GM12801 (cell line): Measurements from ENCODE around the gene RPH3AL.

ENCODE experiments used
- TF ChIP-seq, protein P1 (sequence below): IDR thresholded peaks from one replicate; pipeline ENCODE4 v1.5.1; 2011; ENCODE audit warnings: control low read depth; ENCODE audit not compliant: insufficient read length; ENCODE audit errors: extremely low read depth

The RPH3AL gene

DNA sequence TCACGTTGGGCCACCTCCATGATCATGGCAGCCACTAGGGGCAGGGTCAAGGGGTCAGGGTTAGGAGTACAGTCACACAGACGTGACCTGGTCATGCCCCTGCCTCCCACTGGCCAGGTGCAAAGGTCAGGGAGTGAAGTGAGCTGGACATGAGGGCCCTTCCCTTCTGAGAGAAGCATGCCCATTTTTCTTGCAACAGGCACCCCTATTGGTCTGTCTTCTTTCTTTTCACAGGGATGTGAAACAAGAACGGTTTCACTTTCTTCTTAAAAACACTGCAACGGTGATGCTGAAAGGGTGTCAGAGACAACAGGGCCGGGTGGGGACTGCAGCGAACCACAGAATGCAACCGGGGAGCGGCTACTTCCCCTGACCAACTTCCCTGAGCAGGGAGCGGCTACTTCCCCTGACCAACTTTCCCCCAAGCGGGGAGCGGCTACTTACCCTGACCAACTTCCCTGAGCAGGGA, 119.1 kb downstream of the RPH3AL start:
- TF ChIP-seq, protein P1, sequence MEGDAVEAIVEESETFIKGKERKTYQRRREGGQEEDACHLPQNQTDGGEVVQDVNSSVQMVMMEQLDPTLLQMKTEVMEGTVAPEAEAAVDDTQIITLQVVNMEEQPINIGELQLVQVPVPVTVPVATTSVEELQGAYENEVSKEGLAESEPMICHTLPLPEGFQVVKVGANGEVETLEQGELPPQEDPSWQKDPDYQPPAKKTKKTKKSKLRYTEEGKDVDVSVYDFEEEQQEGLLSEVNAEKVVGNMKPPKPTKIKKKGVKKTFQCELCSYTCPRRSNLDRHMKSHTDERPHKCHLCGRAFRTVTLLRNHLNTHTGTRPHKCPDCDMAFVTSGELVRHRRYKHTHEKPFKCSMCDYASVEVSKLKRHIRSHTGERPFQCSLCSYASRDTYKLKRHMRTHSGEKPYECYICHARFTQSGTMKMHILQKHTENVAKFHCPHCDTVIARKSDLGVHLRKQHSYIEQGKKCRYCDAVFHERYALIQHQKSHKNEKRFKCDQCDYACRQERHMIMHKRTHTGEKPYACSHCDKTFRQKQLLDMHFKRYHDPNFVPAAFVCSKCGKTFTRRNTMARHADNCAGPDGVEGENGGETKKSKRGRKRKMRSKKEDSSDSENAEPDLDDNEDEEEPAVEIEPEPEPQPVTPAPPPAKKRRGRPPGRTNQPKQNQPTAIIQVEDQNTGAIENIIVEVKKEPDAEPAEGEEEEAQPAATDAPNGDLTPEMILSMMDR: no peak

DNA sequence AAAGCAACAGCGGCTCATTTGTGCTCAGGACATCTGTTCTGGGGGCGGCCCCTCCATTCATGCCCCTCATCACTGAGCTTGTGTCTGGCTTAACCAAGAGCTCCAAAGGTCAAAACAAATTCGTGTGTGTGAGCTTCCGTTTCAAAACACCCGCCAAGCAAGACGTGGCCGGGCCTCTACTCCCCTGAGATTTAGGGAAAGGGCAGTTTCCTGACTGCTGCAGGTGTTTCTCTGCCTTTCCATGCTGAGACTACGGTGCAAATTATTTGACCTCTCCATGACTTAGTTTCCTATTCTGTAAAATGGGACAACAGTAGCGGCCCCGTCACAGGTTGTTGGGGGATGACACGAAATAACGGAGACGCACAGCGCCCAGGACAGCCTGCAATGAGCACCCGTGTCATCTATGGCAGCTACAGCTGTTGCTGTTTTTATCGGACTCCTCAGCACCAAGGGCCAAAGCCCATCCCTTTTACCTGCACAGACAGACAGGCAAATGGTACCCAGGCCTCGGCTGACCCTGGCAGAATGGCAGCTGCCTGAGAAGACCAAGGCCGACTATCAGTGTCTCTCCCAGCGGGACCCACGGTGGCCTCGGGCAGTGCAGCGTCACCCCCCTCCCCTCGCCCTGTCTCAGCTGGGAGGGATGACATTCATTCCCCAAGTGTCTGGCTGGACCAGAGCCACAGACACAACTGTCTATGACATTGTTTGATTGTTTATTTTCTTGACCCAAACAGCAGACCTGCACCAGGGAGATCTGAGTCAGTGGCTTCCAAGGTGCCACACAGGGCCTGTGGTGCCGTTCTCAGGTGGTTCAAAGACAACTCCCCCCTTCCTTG, 120.4 kb downstream of the RPH3AL start:
- TF ChIP-seq, protein P1: no peak

DNA sequence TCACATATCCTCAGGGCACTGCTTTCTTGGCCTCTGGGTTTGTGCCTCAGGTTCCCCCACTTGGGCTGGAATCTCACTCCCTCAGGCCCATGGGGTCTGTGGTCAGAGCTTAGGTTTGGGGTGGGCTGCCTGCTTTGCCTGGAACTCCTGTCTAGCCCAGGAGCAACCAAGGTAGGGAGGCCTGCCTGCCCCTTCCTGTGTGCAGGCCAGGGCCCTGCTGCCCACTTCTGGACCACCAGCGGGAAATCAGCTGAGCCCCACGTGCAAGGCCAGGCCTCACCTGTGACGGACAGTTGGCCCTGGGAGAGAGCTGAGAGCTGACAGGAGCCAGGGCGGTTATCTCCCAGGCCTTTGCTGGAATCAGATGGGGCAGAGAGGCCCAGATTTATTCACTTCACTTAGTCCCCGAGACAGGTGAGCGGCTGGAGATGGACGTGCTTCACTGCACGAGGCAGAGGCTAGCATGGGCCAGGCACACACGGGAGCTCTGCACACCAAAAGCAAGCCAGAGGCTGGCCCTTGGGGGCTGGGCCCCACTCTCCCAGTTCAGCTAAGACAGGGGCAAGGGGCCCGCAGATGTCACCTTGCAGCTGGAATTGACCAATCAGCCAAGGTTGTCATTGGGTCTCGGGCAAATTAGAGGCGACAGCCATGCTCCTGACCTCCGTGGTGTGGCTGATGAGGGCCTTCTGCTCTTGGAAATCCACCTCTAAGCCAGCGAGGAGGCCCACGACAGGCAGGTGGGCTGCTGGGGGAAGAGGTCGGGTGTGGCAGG, 121.2 kb downstream of the RPH3AL start:
- TF ChIP-seq, protein P1: no peak

DNA sequence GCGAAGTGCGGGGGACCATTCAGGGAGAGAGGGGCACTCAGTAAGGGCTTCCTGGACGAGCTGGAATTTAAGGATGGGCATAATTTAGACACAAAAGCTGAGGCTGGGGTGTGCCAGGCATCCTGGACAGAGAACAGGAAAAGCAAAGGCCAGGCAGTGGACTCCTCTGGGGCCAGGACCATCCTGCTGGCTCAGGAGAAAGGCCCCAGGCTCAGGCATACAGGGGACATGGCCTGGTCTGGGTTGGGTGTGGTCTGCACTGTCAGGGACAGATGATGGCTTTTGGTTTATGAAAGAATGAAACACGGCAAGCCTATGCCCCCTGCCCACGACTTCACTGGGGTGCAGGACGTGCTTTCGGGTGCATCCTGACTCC, 122.2 kb downstream of the RPH3AL start:
- TF ChIP-seq, protein P1: no peak

DNA sequence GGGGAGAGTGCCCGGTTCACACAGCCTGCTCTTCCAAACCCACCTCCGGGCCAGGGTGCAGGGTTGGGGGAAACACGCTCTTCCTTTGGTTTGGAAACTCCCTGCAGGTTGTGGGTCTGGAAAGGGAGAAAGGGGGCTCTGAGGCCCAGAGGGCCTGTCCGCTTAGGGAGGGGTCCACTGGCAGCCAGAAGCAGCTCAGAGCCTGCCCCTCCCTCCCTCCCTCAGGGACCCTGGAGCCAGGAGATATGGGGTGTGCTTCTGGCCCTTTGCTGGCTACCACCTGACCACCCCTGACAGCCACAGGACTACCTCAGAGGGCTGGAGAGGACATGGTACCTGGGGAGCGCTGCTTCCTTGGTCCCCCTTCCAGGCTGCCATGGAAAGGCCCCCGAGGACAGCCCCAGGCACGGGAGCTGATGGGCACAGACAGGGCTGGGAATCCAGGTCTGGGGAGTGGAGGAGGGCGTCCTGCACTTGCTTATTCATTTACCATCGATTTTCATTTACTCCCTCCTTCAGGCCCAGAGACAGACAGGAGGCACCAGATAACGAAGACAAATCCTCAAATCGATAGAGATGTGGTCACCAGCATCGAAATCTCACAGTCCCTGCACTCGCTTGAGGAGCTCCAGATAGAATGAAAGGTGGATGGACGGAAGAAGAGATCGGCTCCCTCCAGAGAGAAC, 122.8 kb downstream of the RPH3AL start:
- TF ChIP-seq, protein P1: no peak

DNA sequence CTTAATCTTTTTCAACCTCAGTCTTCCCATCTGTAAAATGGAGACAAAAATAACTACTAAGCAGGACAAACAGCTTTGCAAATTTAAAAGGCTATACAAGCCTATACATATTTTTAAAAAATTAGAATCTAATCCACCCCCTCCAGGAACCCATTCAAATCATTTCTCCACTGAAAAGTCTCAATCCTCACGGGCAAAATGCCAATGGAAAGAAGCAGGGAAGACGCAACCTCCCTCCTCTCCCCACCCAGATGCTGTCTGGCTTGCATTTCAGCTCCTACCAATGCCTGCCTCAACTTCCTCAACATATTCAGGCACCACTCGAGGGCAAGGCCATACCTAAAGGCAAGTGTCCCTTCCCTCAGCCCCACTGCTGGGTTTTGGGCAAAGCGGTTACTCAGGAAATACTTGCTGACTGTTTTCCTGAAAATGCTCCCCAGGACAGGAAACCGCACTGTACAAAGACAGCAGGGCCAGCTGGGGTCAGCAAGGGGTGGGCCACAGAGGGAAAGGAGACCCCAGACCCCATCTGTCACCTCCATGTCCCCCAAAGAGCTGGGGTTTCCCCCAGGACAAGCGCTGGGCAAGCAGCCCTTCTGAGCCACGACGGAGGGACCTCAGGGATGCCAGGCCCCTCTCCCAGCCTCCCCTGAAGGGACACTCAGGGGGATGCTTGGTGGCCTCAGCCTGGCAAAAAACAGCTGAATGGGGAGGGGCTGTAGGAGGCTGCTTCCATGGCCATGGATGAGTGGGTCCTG, 123.5 kb downstream of the RPH3AL start:
- TF ChIP-seq, protein P1: no peak
